GM23338 (cell line): ENCODE data around the gene NOSIP. TPM values are rescaled to one million over a fixed set of nuclear protein-coding genes. Genes with fewer than 3 reads are reported as not detected.

Experiments used
- ATAC-seq: fragments of 200-7000 bp; cut with Tn5 transposase; 3 replicates; pipeline ENCODE4 v1.9.1; 2020
- DNase-seq: peaks from one replicate; pipeline ENCODE4 v3.0.0-alpha.2; 2015; ENCODE audit warnings: low spot score
- H2AFZ ChIP-seq: fragments of 200-600 bp; sonication (generic); 2 replicates; pipeline ENCODE4 v1.8.0; 2016; ENCODE audit warnings: antibody characterized with exemption, mild to moderate bottlenecking, moderate library complexity
- H3F3A ChIP-seq: fragments of 200-600 bp; sonication (generic); replicated peaks from 2 replicates; pipeline ENCODE4 v1.8.0; 2017; ENCODE audit warnings: antibody characterized with exemption, mixed run types, low read depth
- H3K27ac ChIP-seq: fragments of 200-600 bp; sonication (generic); 2 replicates; pipeline ENCODE4 v1.6.1; 2016; ENCODE audit warnings: low read depth
- H3K27me3 ChIP-seq: fragments of 200-600 bp; sonication (generic); 2 replicates; pipeline ENCODE4 v1.8.0; 2016; ENCODE audit warnings: mild to moderate bottlenecking, mixed run types, moderate library complexity; ENCODE audit not compliant: insufficient read depth
- H3K36me3 ChIP-seq: fragments of 200-600 bp; sonication (generic); 2 replicates; pipeline ENCODE4 v1.8.0; 2016; ENCODE audit warnings: mild to moderate bottlenecking; ENCODE audit not compliant: insufficient read depth
- H3K4me1 ChIP-seq: fragments of 200-600 bp; sonication (generic); 2 replicates; pipeline ENCODE4 v1.8.0; 2016; ENCODE audit warnings: mild to moderate bottlenecking, moderate library complexity; ENCODE audit not compliant: insufficient read depth
- H3K4me2 ChIP-seq: fragments of 200-600 bp; sonication (generic); 2 replicates; pipeline ENCODE4 v1.7.1; 2017; ENCODE audit warnings: mixed run types
- H3K4me3 ChIP-seq: fragments of 200-600 bp; sonication (generic); 2 replicates; pipeline ENCODE4 v1.6.1; 2016; ENCODE audit warnings: mixed run types
- H3K79me2 ChIP-seq: fragments of 200-600 bp; sonication (generic); replicated peaks from 2 replicates; pipeline ENCODE4 v1.8.0; 2017; ENCODE audit warnings: mild to moderate bottlenecking; ENCODE audit not compliant: insufficient read depth
- H3K9me2 ChIP-seq: fragments of 200-600 bp; sonication (generic); 2 replicates; pipeline ENCODE4 v1.8.0; 2017; ENCODE audit not compliant: insufficient read depth
- H4K20me1 ChIP-seq: fragments of 200-600 bp; sonication (generic); replicated peaks from 2 replicates; pipeline ENCODE4 v1.8.0; 2017; ENCODE audit warnings: mild to moderate bottlenecking; ENCODE audit not compliant: insufficient read depth
- H3K27ac Mint-ChIP-seq: 2 replicates; pipeline ENCODE4 v1.8.0; 2020; ENCODE audit warnings: inconsistent platforms, mild to moderate bottlenecking, moderate library complexity, mixed read lengths
- H3K27me3 Mint-ChIP-seq: 3 replicates; pipeline ENCODE4 v1.8.0; 2022; ENCODE audit warnings: low read depth, mild to moderate bottlenecking, moderate library complexity, mixed read lengths, inconsistent platforms; ENCODE audit not compliant: insufficient read depth, poor library complexity
- H3K36me3 Mint-ChIP-seq: 3 replicates; pipeline ENCODE4 v1.8.0; 2021; ENCODE audit warnings: low read depth, mild to moderate bottlenecking, inconsistent platforms, moderate library complexity, mixed read lengths
- H3K4me1 Mint-ChIP-seq: 3 replicates; pipeline ENCODE4 v1.8.0; 2020; ENCODE audit warnings: mild to moderate bottlenecking, inconsistent platforms, mixed read lengths
- H3K4me3 Mint-ChIP-seq: 3 replicates; pipeline ENCODE4 v1.8.0; 2021; ENCODE audit warnings: moderate library complexity, mild to moderate bottlenecking, inconsistent platforms, mixed read lengths
- H3K9me3 Mint-ChIP-seq: 3 replicates; pipeline ENCODE4 v1.8.0; 2020; ENCODE audit warnings: moderate library complexity, mild to moderate bottlenecking, inconsistent platforms, mixed read lengths
- CREB1 ChIP-seq: fragments of 250-450 bp; sonication (Bioruptor Pico); IDR thresholded peaks from 2 replicates; pipeline ENCODE4 v1.5.0; 2020; ENCODE audit warnings: low read depth, mild to moderate bottlenecking, moderate library complexity
- ETS1 ChIP-seq: IDR thresholded peaks from 2 replicates; pipeline ENCODE4 v1.6.1; 2016; ENCODE audit warnings: antibody characterized with exemption
- EZH2 ChIP-seq: fragments of 200-600 bp; sonication (generic); IDR thresholded peaks from one replicate; pipeline ENCODE4 v1.8.0; 2017; ENCODE audit warnings: antibody characterized with exemption, mild to moderate bottlenecking, low read depth; ENCODE audit not compliant: unreplicated experiment
- EZH2phosphoT487 ChIP-seq: fragments of 200-600 bp; sonication (generic); IDR thresholded peaks from one replicate; pipeline ENCODE4 v1.8.1; 2018; ENCODE audit warnings: antibody characterized with exemption; ENCODE audit not compliant: unreplicated experiment
- JUNB ChIP-seq: IDR thresholded peaks from one replicate; pipeline ENCODE4 v1.6.1; 2016; ENCODE audit warnings: antibody characterized with exemption; ENCODE audit not compliant: unreplicated experiment
- NANOG ChIP-seq: IDR thresholded peaks from 2 replicates; pipeline ENCODE4 v1.6.1; 2016; ENCODE audit warnings: antibody characterized with exemption, borderline replicate concordance
- POLR2AphosphoS5 ChIP-seq: IDR thresholded peaks from 2 replicates; pipeline ENCODE4 v1.6.1; 2016; ENCODE audit warnings: antibody characterized with exemption, low read depth
- REST ChIP-seq: IDR thresholded peaks from one replicate; pipeline ENCODE4 v1.6.1; 2018; ENCODE audit warnings: antibody characterized with exemption; ENCODE audit not compliant: unreplicated experiment
- STAT1 ChIP-seq: IDR thresholded peaks from one replicate; pipeline ENCODE4 v1.6.1; 2016; ENCODE audit warnings: antibody characterized with exemption; ENCODE audit not compliant: unreplicated experiment
- ZNF114 ChIP-seq: fragments of 250-450 bp; sonication (Bioruptor Pico); IDR thresholded peaks from 2 replicates; pipeline ENCODE4 v1.5.0; 2020; ENCODE audit warnings: mild to moderate bottlenecking, moderate library complexity
- ZNF331 ChIP-seq: fragments of 250-450 bp; sonication (Bioruptor Pico); IDR thresholded peaks from 2 replicates; pipeline ENCODE4 v1.5.0; 2020; ENCODE audit warnings: low read depth, mild to moderate bottlenecking, moderate library complexity
- ZNF462 ChIP-seq: fragments of 250-450 bp; sonication (Bioruptor Pico); IDR thresholded peaks from 2 replicates; pipeline ENCODE4 v1.5.0; 2020; ENCODE audit warnings: mild to moderate bottlenecking, moderate library complexity
- polyA plus RNA-seq: library from polyadenylated mRNA; unstranded; fragments of >200 nt; fragmentation: Nextera tagmentation; extraction: Ambion mirVana; gene quantifications from 2 replicates; pipeline ENCODE4 v1.2.1, GENCODE V29; 2016
- total RNA-seq: library from RNA; depleted of rRNA; stranded (reverse); fragments of >200 nt; shearing (Covaris generic); gene quantifications from 2 replicates; pipeline ENCODE4 v1.2.3, GENCODE V29; 2014
- TF ChIP-seq, protein P1 (sequence below), 2 experiments: fragments of 200-600 bp in 1 of 2; sonication (generic) in 1 of 2; conservative IDR thresholded peaks; 2 replicates each; pipeline versions ENCODE4 v1.5.1 to v1.6.1; 2016 to 2017; ENCODE audit warnings: antibody characterized with exemption in 2 of 2, low read depth in 2 of 2, mild to moderate bottlenecking in 2 of 2, moderate library complexity in 1 of 2

Gene NOSIP
- total and polyA plus RNA-seq, 2 experiments from 2014 or later, result 88.5 to 143 TPM

DNA sequence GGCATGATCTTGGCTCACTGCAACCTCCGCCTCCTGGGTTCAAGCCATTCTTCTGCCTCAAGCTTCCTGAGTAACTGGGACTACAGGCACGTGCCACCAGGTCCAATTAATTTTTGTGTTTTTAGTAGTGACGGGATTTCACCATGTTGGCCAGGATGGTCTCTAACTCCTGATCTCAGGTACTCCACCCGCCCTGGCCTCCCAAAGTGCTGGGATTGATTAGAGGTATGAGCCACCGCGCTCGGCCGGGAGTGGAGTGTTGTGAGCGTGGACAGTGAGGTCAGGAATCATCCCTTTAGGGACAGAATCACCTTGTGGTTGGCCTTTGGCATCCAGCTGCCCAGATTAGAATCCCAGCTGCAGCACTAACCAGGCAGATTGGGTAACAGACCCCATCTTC lies 49.3 kb upstream of the NOSIP start:
- Histone ChIP-seq H3K27ac (0 out of 2 replicates have a peak overlapping the region, but pooled peaks have one; percentile 39), H4K20me1 (peaks cover 10% of the 10 kb centered on the region), H3K79me2 (no peaks in the 10 kb centered on the region), H3K9me2 (no peaks in the 10 kb centered on the region), H3K4me1 (peaks cover 5% of the 10 kb centered on the region; the same call in 1 of the 2 replicates), H3K36me3 (peaks cover 7% of the 10 kb centered on the region; the same call in 1 of the 2 replicates), H3K4me3 (no peak overlapping the region), H3F3A (peaks cover 31% of the 10 kb centered on the region), H2AFZ (no peak overlapping the region), H3K27me3 (no peaks in the 10 kb centered on the region), H3K4me2 (no peak overlapping the region)
- ATAC-seq, result no peak
- no peak overlapping the region; the same call in 2 of the 3 replicates for H3K4me3 Mint-ChIP-seq
- peaks cover 7% of the 10 kb centered on the region for H3K4me1 Mint-ChIP-seq
- no peaks in the 10 kb centered on the region; the same call in 2 of the 3 replicates for H3K9me3 Mint-ChIP-seq
- H3K27me3 Mint-ChIP-seq, result peaks cover 14% of the 10 kb centered on the region
- peaks cover 28% of the 10 kb centered on the region for H3K36me3 Mint-ChIP-seq
- no peak overlapping the region for H3K27ac Mint-ChIP-seq
- TF ChIP-seq, protein P1, sequence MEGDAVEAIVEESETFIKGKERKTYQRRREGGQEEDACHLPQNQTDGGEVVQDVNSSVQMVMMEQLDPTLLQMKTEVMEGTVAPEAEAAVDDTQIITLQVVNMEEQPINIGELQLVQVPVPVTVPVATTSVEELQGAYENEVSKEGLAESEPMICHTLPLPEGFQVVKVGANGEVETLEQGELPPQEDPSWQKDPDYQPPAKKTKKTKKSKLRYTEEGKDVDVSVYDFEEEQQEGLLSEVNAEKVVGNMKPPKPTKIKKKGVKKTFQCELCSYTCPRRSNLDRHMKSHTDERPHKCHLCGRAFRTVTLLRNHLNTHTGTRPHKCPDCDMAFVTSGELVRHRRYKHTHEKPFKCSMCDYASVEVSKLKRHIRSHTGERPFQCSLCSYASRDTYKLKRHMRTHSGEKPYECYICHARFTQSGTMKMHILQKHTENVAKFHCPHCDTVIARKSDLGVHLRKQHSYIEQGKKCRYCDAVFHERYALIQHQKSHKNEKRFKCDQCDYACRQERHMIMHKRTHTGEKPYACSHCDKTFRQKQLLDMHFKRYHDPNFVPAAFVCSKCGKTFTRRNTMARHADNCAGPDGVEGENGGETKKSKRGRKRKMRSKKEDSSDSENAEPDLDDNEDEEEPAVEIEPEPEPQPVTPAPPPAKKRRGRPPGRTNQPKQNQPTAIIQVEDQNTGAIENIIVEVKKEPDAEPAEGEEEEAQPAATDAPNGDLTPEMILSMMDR (conservative IDR thresholded peaks at IDR 0.05; ENCODE audit: low read depth in 2 of 2), result no peak
- TF ChIP-seq STAT1 (no peak), ZNF114 (CRISPR knock-in tag) (no peak), EZH2 (no peak), ZNF331 (CRISPR knock-in tag) (no peak), EZH2phosphoT487 (no peak), JUNB (no peak), NANOG (no peak), ZNF462 (CRISPR knock-in tag) (no peak), ETS1 (no peak), CREB1 (CRISPR knock-in tag) (no peak), REST (no peak), POLR2AphosphoS5 (no peak)
- no peak for DNase-seq
